IMR-90 (cell line): ENCODE data around the gene RBM39. TPM values are rescaled to one million over a fixed set of nuclear protein-coding genes. Genes with fewer than 3 reads are reported as not detected.

Source experiments
- ATAC-seq: fragments of 200-7000 bp; cut with Tn5 transposase; 2 replicates; pipeline ENCODE4 v1.9.1; 2020; ENCODE audit warnings: low read depth, mild to moderate bottlenecking, moderate library complexity
- BruUV-seq: library from RNA; stranded (reverse); fragments of 400-500 nt; replicated peaks from 2 replicates; lab custom pipeline; 2021; lab: Mats Ljungman, UMichigan
- CTCF ChIA-PET: fragments of 300-600 bp; formaldehyde crosslinking; extraction: SDS; loops from one replicate; lab custom pipeline; 2021; ENCODE audit warnings: antibody characterized with exemption; lab: Yijun Ruan, JAX
- POLR2A ChIA-PET: fragments of 300-600 bp; sonication (Branson Sonifier 250); formaldehyde crosslinking; loops from one replicate; lab custom pipeline; 2022; ENCODE audit warnings: antibody characterized with exemption; ENCODE audit not compliant: unreplicated experiment; lab: Charles Lee
- DNase-seq: peaks from one replicate; pipeline ENCODE4 v3.0.0; 2013
- H2AFZ ChIP-seq: replicated peaks from 2 replicates; pipeline ENCODE3; 2013; ENCODE audit warnings: low read length, mild to moderate bottlenecking; ENCODE audit not compliant: poor library complexity
- H2AK5ac ChIP-seq: 2 replicates; pipeline ENCODE4 v1.6.1; 2013; ENCODE audit warnings: low read depth, low read length, inconsistent platforms
- H2AK9ac ChIP-seq: replicated peaks from 2 replicates; pipeline ENCODE3; 2013; ENCODE audit warnings: mild to moderate bottlenecking, low read depth, low read length, moderate library complexity; ENCODE audit not compliant: poor library complexity
- H2BK120ac ChIP-seq: 2 replicates; pipeline ENCODE4 v1.6.1; 2013; ENCODE audit warnings: low read depth, low read length, inconsistent platforms
- H2BK15ac ChIP-seq: 3 replicates; pipeline ENCODE4 v1.6.1; 2013; ENCODE audit warnings: low read depth, low read length, inconsistent platforms
- H2BK20ac ChIP-seq: 2 replicates; pipeline ENCODE4 v1.6.1; 2013; ENCODE audit warnings: low read depth, mild to moderate bottlenecking, inconsistent platforms, low read length, moderate library complexity
- H2BK5ac ChIP-seq: 2 replicates; pipeline ENCODE4 v1.6.1; 2013; ENCODE audit warnings: mild to moderate bottlenecking, low read depth, low read length, inconsistent platforms; ENCODE audit not compliant: poor library complexity, severe bottlenecking
- H3K14ac ChIP-seq: replicated peaks from 2 replicates; pipeline ENCODE4 v1.6.1; 2013; ENCODE audit warnings: low read depth, low read length, inconsistent platforms
- H3K18ac ChIP-seq: 2 replicates; pipeline ENCODE4 v1.6.1; 2013; ENCODE audit warnings: low read depth, low read length, control low read depth
- H3K23ac ChIP-seq: 2 replicates; pipeline ENCODE4 v1.6.1; 2013; ENCODE audit warnings: low read depth, low read length, inconsistent platforms
- H3K27ac ChIP-seq: 2 replicates; pipeline ENCODE4 v1.5.1; 2013; ENCODE audit warnings: mild to moderate bottlenecking, control low read depth, low read length; ENCODE audit not compliant: insufficient read depth
- H3K27me3 ChIP-seq: 2 replicates; pipeline ENCODE4 v1.6.1; 2013; ENCODE audit warnings: low read length; ENCODE audit not compliant: control insufficient read depth, insufficient read depth
- H3K36me3 ChIP-seq: 2 replicates; pipeline ENCODE4 v1.6.1; 2013; ENCODE audit warnings: low read length, mixed read lengths; ENCODE audit not compliant: control insufficient read depth, insufficient read depth
- H3K4ac ChIP-seq: 2 replicates; pipeline ENCODE4 v1.6.1; 2013; ENCODE audit warnings: low read depth, low read length, inconsistent platforms
- H3K4me1 ChIP-seq: 2 replicates; pipeline ENCODE4 v1.6.1; 2013; ENCODE audit warnings: low read length, mixed read lengths; ENCODE audit not compliant: control insufficient read depth, insufficient read depth
- H3K4me2 ChIP-seq: 2 replicates; pipeline ENCODE4 v1.6.1; 2013; ENCODE audit warnings: low read depth, mild to moderate bottlenecking, control low read depth, low read length, moderate library complexity
- H3K4me3 ChIP-seq: 2 replicates; pipeline ENCODE4 v1.5.1; 2013; ENCODE audit warnings: low read depth, mild to moderate bottlenecking, control low read depth, low read length, moderate library complexity; ENCODE audit not compliant: insufficient read depth
- H3K56ac ChIP-seq: 2 replicates; pipeline ENCODE4 v1.6.1; 2013; ENCODE audit warnings: low read length, inconsistent platforms; ENCODE audit not compliant: insufficient read depth; ENCODE audit errors: extremely low read depth
- H3K79me1 ChIP-seq, 2 experiments: 2 replicates each; pipeline ENCODE4 v1.6.1; 2013; ENCODE audit warnings: low read length in 2 of 2, inconsistent platforms in 1 of 2, low read depth in 1 of 2
- H3K9ac ChIP-seq: 2 replicates; pipeline ENCODE4 v1.6.1; 2013; ENCODE audit warnings: low read depth, low read length, control low read depth
- H3K9me1 ChIP-seq: 2 replicates; pipeline ENCODE4 v1.6.1; 2013; ENCODE audit warnings: low read length, inconsistent platforms; ENCODE audit not compliant: insufficient read depth
- H3K9me3 ChIP-seq: 2 replicates; pipeline ENCODE4 v1.6.1; 2013; ENCODE audit warnings: low read length; ENCODE audit not compliant: control insufficient read depth, insufficient read depth
- H4K20me1 ChIP-seq: 2 replicates; pipeline ENCODE4 v1.6.1; 2013; ENCODE audit warnings: low read length, inconsistent platforms; ENCODE audit not compliant: insufficient read depth
- H4K5ac ChIP-seq: 2 replicates; pipeline ENCODE4 v1.6.1; 2013; ENCODE audit warnings: mild to moderate bottlenecking, low read depth, low read length, control low read depth
- H4K8ac ChIP-seq, 2 experiments: 2 replicates each; pipeline ENCODE4 v1.6.1; 2013; ENCODE audit warnings: low read depth in 2 of 2, low read length in 2 of 2, control low read depth in 1 of 2, inconsistent platforms in 1 of 2
- H4K91ac ChIP-seq: 2 replicates; pipeline ENCODE4 v1.6.1; 2013; ENCODE audit warnings: low read depth, low read length, inconsistent platforms; ENCODE audit not compliant: insufficient read depth
- CEBPB ChIP-seq: IDR thresholded peaks from 2 replicates; pipeline ENCODE4 v1.6.1; 2012; ENCODE audit warnings: low read depth, low read length, improper control_type of control experiment
- FOS ChIP-seq: fragments of 150-350 bp; IDR thresholded peaks from 2 replicates; pipeline ENCODE4 v1.6.1; 2016; ENCODE audit warnings: low read depth, low read length
- MAFK ChIP-seq: IDR thresholded peaks from 2 replicates; pipeline ENCODE4 v1.6.1; 2012; ENCODE audit warnings: low read depth, low read length, improper control_type of control experiment
- NFE2L2 ChIP-seq: fragments of 150-350 bp; IDR thresholded peaks from 2 replicates; pipeline ENCODE4 v1.6.1; 2016; ENCODE audit warnings: low read depth, mild to moderate bottlenecking, low read length
- whole genome bisulfite sequencing, 2 experiments: methylation state at CpG; one replicate each; pipeline versions ENCODE4 v1.1.5 to v1.1.7; 2013; ENCODE audit warnings: missing lambda C conversion rate in 2 of 2; ENCODE audit not compliant: insufficient read length in 1 of 2; ENCODE audit errors: extremely low coverage in 2 of 2; 5-methylcytosine and 5-hydroxymethylcytosine counted together
- dilution Hi-C: fragments of 300-500 bp; cut with HindIII; formaldehyde crosslinking; loops from one replicate; pipeline ENCODE4 v1.14.3; 2018; ENCODE audit warnings: low sequenced_read_pairs; ENCODE audit not compliant: unreplicated experiment
- in situ Hi-C: fragments of 300-500 bp; cut with MboI; formaldehyde crosslinking; loops from 3 replicates; pipeline ENCODE4 v1.14.3; 2019; ENCODE audit warnings: low sequenced_read_pairs, inconsistent platforms, mixed read lengths
- intact Hi-C: fragments of 100-400 bp; cut with micrococcal nuclease; formaldehyde crosslinking; loops from 2 replicates; pipeline ENCODE4 v1.10.0; 2022
- polyA plus RNA-seq, 3 experiments: library from polyadenylated mRNA; depleted of rRNA; stranded (reverse); fragments of >200 nt; gene quantifications; 2 replicates each; pipeline ENCODE4 v1.2.3, GENCODE V29; 2012; ENCODE audit warnings: low replicate concordance in 1 of 3
- total RNA-seq: library from RNA; depleted of rRNA; stranded (reverse); fragments of >200 nt; gene quantifications from 2 replicates; pipeline ENCODE4 v1.2.3, GENCODE V29; 2012

The RBM39 gene
- total and polyA plus RNA-seq, 2 of the 4 experiments (the other 2 are of a cell fraction), result 106 to 166 TPM

DNA sequence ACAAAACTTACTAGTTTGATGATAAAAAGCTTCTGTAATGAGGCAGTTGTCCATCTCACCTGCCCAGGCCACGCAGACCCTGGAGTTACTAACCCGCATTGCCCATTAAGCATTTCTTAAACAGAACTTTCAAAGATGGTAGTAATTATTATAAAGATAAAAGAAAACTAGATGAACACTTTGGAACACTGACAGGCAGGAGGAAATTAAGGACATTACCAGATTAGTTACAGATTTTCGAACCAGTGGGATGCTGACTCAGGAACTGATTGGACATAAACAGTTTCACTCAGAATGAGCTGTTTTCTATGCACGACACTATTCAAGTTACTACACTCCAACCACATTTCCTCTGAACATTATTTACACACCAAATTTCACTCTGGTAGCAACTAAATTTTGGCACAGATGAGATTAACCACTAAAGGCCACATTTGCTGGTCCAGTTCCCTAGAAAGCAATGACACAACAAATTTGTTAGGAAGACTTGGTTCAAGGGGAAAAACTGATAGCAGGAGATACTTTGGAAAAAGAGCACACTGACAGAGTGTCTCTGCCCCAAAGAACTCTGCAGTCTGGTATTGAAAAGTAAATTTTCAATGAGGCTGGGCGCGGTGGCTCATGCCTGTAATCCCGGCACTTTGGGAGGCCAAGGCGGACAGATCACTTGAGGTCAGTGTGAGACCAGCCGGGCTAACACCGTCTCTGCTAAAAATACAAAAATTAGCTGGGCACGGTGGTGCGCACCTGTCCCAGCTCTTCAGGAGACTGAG, 39.8 kb downstream of the RBM39 start:
- in situ Hi-C loops (no loop called here), intact Hi-C loops (loop anchor here (10.0 kb wide), 1 partner anchor 183 kb away; no protein-coding TSS in a partner anchor), dilution Hi-C loops (no loop called here)
- ChIA-PET CTCF (interaction anchor here (0.6 kb wide), 1 partner anchor 56 kb away, joined by 6 read pairs; no protein-coding TSS in a partner anchor), POLR2A (no interaction called here)
- Histone ChIP-seq H3K4ac (no peak overlapping the region), H3K4me2 (no peak overlapping the region), H3K56ac (no peak overlapping the region), H2BK120ac (no peak overlapping the region), H4K5ac (no peak overlapping the region), H3K23ac (no peak overlapping the region), H2AK9ac (no peak overlapping the region), H3K79me1 (peaks cover 18 to 72% of the 10 kb centered on the region in 2 experiments), H3K4me3 (no peak overlapping the region), H3K27ac (no peak overlapping the region), H2BK15ac (no peak overlapping the region), H2BK20ac (no peak overlapping the region), H4K8ac (no peak overlapping the region), H3K18ac (no peak overlapping the region), H3K36me3 (peaks cover 44% of the 10 kb centered on the region), H3K9ac (no peak overlapping the region), H3K27me3 (no peaks in the 10 kb centered on the region), H3K4me1 (peaks cover 5% of the 10 kb centered on the region), H3K9me3 (no peaks in the 10 kb centered on the region), H4K91ac (no peak overlapping the region), H4K20me1 (peaks cover 39% of the 10 kb centered on the region), H3K9me1 (peaks cover 6% of the 10 kb centered on the region; the same call in 1 of the 2 replicates), H2BK5ac (peak overlapping the region; percentile 5), H2AK5ac (no peak overlapping the region), H3K14ac (no peak overlapping the region), H2AFZ (no peak overlapping the region)
- peak; percentile 83 for TF ChIP-seq MAFK
- TF ChIP-seq NFE2L2, result no peak
- TF ChIP-seq CEBPB, result no peak
- no peak for TF ChIP-seq FOS
- peak; percentile 79 for DNase-seq
- 0% methylated on average over 1 of the region's 12 CpGs; no CpG with 5 or more reads in 1 of the 2 experiments for WGBS, 2 experiments
- no peak for ATAC-seq
- BruUV-seq, result no TSS peak
